Stimulated activated CD8-positive, alpha-beta memory T cell treated with anti-CD3 and anti-CD28 coated beads, Interleukin-7, amount 100 ng/mL, for 48 hours (primary cell): Measurements from ENCODE around the gene OBSCN.
"Not testable (repeated sequence)": the region's sequence is repeated elsewhere in the genome, so short reads cannot be mapped to it uniquely, and the experiment has no call there.

Source experiments
- DNase-seq, 2 donors: peaks; one replicate each; pipeline ENCODE4 v3.0.0-alpha.2; 2020; ENCODE audit warnings: low read depth in 1 of 2; ENCODE audit errors: extremely low read depth in 1 of 2

OBSCN gene

GRCh38 chr1:228171221-228171891, 36.5 kb upstream of the OBSCN start:
- DNase-seq = no peak

GRCh38 chr1:228172591-228173527, 35.0 kb upstream of the OBSCN start:
- no peak for DNase-seq

DNA sequence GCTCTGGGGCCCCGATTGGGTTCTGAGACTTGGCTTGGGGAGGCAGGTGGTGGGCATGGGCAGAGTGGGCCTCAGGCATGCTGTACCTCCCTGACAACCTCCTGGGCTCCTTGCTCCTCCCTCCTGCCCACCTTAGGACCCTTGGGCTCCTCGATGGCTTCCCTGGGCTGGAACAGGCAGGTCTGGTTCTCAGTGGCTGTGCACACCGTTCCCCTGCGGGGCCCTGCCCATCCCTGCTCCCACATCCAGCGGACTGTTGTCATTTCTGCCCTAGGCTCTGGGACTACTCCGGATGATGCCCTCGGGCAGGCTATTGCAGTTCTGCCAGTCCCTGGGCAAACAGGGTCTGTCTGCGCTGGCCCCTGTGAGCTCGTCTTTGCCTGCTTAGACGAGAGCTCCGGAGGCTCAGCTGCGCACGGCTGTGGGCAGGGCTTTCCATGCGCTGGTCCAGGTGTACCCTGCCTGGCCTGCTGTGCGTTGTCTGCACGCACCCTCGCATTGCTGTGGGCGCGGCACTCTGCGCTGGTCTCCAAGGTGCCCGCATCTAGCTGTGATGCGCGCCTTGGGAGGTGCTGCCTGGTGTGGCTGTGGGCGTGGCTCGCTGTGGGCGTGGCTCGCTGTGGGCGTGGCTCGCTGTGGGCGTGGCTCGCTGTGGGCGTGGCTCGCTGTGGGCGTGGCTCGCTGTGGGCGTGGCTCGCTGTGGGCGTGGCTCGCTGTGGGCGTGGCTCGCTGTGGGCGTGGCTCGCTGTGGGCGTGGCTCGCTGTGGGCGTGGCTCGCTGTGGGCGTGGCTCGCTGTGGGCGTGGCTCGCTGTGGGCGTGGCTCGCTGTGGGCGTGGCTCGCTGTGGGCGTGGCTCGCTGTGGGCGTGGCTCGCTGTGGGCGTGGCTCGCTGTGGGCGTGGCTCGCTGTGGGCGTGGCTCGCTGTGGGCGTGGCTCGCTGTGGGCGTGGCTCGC, 34.0 kb upstream of the OBSCN start:
- DNase-seq = not testable (repeated sequence)

DNA sequence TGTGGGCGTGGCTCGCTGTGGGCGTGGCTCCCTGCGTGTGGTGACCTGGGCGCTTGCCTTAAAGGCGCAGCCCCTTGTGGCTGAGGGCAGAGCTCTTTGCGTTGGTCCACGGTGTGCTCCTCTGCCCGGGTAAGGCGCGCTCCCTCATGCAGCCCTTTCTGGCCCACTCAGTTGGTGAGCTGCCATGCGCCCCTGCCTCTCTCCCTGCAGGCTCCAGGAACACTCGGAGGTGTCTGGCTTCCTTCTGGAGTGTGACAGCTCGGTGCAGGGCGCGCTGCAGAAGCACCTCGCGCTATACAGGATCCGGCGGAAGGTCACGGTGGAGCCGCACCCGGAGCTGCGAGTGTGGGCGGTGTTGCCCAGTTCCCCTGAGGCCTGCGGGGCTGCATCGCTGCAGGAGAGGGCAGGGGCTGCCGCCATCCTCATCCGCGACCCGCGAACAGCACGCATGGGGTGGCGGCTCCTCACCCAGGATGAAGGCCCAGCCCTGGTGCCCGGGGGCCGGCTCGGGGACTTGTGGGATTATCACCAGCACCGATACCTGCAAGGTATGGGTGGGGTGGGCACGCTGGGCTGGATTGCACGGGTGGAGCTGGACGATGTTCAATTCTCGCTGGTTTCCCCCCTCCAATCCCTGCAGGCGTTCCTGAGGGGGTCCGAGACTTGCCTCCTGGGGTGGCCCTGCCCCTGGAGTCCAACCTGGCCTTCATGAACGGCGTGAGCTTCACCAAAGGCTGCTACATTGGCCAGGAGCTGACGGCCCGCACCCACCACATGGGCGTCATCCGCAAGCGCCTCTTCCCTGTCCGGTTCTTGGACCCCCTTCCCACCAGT, 33.1 kb upstream of the OBSCN start:
- no peak for DNase-seq

GRCh38 chr1:228175316-228176023, 32.4 kb upstream of the OBSCN start:
- no peak for DNase-seq

DNA sequence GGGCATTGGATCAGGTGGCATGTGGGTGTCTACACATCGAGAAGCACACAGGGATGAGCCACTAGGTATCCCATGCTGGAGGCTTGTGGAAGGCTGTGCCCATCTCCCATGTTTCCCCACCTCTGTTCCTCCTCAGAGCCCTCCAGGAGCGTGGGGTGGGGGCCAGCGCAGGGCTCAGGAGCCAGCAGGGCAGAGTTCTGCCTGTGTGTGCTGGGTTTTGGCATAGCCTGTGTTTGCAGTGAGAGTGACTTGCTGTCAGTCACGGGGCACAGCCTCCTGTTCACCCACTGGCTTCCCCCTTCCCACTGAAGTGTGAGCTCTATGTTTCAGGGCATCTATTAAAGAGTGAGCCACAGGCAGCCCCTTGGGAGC, 31.8 kb upstream of the OBSCN start:
- DNase-seq = no peak

DNA sequence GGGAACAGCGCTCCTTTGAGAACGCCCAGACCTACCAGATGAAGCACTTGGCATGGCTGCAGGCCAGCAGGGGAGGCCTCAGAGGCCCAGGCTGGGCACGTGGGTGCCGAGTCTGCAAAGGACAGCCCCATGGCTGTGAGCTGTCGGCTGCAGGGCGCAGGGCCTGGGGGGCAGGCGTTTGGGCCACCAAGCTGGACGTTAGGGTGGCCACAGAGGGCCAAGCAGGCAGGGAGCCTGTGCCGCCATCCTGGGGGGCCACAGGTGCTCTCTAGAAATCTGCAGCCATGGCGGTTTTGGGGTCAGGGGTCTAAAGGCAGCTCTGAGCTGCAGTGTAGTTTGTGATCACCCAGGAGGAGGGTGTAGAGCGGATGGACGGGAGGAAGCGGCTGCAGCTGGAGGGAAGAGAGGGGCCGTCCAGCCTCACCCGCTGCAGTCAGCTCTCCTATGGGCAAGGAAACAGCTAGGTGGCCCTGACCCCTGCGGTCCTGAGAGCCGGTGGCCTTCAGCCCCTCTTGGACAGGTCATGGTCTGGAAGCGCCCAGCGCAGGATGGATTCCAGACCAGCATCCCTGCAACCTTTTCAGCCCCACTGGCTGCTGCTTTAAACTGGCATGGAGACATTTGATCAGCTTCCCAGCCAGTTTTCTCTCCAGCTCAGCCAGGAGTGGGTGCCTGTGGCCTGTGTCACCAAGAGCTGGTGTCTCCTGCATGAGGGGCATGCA, 31.2 kb upstream of the OBSCN start:
- no peak for DNase-seq

DNA sequence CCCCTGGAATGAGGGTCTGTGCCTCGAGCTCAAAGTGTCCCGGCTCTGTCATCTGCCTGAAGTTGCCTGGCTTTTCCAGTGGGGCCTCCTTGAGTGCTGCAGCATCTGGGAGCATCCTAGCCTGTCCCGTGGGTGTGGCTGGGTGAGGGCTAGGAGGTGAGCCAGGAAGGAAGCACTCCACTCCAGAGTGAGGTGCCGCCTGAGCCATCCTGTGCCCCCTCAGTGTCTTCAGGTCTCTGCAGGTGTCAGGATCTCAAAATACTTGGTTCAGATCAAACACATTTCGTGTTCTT, 30.7 kb upstream of the OBSCN start:
- DNase-seq = no peak

- no peak for DNase-seq
These were observed 29.8 kb upstream of the OBSCN start for GRCh38 chr1:228177721-228178710.

GRCh38 chr1:228178737-228179684, 28.8 kb upstream of the OBSCN start:
- no peak for DNase-seq

- DNase-seq = no peak
These were observed 27.4 kb upstream of the OBSCN start for GRCh38 chr1:228180271-228180958.

GRCh38 chr1:228180959-228181644, 26.7 kb upstream of the OBSCN start:
- no peak for DNase-seq

DNA sequence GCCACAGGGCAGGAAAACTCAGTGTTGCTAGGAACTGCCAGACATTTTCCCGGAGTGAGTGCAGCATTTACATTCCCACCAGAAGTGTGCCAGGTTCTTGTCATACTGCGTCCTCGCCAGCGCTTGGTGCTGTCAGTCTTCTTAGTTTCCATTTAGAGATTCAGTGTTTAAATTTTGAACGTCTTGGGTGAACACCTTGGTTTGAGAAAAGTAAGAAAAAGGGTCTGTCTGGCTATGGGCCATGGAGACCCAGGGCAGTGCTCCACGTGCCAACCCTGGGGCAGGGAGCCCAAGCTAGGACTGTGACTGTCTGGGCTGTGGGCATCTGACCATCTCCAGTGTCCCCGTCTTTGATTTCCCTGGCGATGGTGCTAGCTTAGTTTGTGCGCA, 26.2 kb upstream of the OBSCN start:
- no peak for DNase-seq

DNA sequence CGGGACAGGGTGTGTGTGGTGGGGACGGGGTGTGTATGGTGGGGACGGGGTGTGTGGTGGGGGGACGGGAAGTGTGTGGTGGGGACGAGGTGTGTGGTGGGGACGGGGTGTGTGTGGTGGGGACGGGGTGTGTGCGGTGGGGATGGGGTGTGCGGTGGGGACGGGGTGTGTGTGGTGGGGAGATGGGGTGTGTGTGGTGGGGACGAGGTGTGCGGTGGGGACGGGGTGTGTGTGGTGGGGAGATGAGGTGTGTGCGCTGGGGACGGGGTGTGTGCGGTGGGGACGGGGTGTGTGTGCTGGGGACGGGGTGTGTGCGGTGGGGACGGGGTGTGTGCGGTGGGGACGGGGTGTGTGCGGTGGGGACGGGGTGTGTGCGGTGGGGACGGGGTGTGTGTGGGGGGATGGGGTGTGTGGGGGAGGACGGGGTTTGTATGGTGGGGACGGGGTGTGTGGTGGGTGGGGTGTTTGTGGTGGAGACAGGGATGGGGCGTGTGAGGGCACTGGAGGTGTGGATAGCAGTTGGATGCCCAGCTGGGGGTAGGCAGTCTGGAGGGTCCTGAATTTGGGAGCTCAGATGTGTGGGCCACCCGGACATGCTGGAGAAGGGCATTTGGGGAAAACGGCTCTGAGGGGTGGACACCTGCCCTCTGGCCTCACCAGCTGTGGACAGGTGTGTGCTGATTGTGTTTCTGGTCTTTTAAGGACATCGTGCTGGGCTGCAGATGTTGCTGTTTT, 25.4 kb upstream of the OBSCN start:
- no peak for DNase-seq

DNA sequence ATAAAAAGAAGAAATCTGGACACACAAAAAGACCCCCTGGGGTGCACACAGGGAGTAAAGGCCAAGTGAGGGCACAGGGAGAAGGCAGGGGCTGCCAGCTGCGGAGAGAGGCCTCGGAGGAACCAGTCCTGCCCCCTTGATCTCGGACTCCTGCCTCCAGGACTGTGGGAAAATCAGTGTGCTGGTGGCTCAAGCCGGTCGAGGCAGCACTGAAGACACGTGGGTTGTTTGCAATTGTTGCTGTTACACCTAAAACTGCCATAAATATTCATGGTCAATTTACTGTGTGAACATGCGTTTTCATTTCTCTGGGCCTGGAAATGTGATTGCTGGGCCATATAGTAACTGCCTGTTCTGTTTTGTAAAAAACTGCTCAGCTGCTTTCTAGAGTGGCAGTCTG, 23.7 kb upstream of the OBSCN start:
- DNase-seq = no peak
